HEK293 (cell line): ENCODE measurements around the gene SYNPO.

Experiments used
- CTCF ChIA-PET: fragments of 350-600 bp; formaldehyde crosslinking; extraction: SDS; loops from one replicate; lab custom pipeline; 2021; ENCODE audit warnings: antibody characterized with exemption; lab: Yijun Ruan, JAX
- POLR2A ChIA-PET: fragments of 300-600 bp; formaldehyde crosslinking; extraction: SDS; loops from one replicate; lab custom pipeline; 2020; ENCODE audit warnings: antibody characterized with exemption, inconsistent platforms; lab: Yijun Ruan, JAX
- H3K27ac ChIP-seq: fragments of 200-500 bp; sonication (Bioruptor generic); 2 replicates; pipeline ENCODE4 v1.5.1; 2014; ENCODE audit warnings: low read depth, low read length, control low read depth, inconsistent platforms; ENCODE audit errors: extremely low read depth
- H3K36me3 ChIP-seq, 2 experiments: fragments of 200-500 bp in 1 of 2; sonication (Bioruptor generic) in 1 of 2; 1 replicate in 1 of 2; 2 replicates in 1 of 2; pipeline ENCODE4 v1.5.1; 2014 to 2017; ENCODE audit warnings: inconsistent platforms in 2 of 2, low read length in 2 of 2; ENCODE audit not compliant: control insufficient read depth in 2 of 2, insufficient read depth in 1 of 2
- H3K4me1 ChIP-seq: fragments of 200-500 bp; sonication (Bioruptor generic); 2 replicates; pipeline ENCODE4 v1.5.1; 2014; ENCODE audit warnings: mild to moderate bottlenecking, low read length, inconsistent platforms; ENCODE audit not compliant: control insufficient read depth, insufficient read depth
- H3K4me3 ChIP-seq: 2 replicates; pipeline ENCODE4 v1.5.1; 2011; ENCODE audit warnings: low read depth, mild to moderate bottlenecking, control low read depth, low read length, moderate library complexity
- H3K9me3 ChIP-seq: fragments of 200-500 bp; sonication (Bioruptor generic); 2 replicates; pipeline ENCODE4 v1.5.1; 2014; ENCODE audit warnings: low read depth, low read length, inconsistent platforms; ENCODE audit not compliant: control insufficient read depth, insufficient read depth
- IKZF3 ChIP-seq: fragments of 450-650 bp; IDR thresholded peaks from 2 replicates; pipeline ENCODE4 v1.5.0; 2018; ENCODE audit warnings: missing biosample characterization, mild to moderate bottlenecking, missing genetic modification characterization, moderate library complexity
- KLF17 ChIP-seq: fragments of 450-650 bp; formaldehyde crosslinking; IDR thresholded peaks from 2 replicates; pipeline ENCODE4 v1.5.1; 2016; ENCODE audit warnings: missing biosample characterization, missing genetic modification characterization
- MZF1 ChIP-seq: fragments of 450-650 bp; formaldehyde crosslinking; IDR thresholded peaks from 2 replicates; pipeline ENCODE4 v1.5.1; 2017; ENCODE audit warnings: missing biosample characterization, missing genetic modification characterization, borderline replicate concordance
- PRDM4 ChIP-seq: fragments of 450-650 bp; formaldehyde crosslinking; IDR thresholded peaks from 2 replicates; pipeline ENCODE4 v1.5.1; 2017; ENCODE audit warnings: missing biosample characterization, missing genetic modification characterization
- REST ChIP-seq: fragments of 450-650 bp; formaldehyde crosslinking; IDR thresholded peaks from 2 replicates; pipeline ENCODE4 v1.5.1; 2016; ENCODE audit warnings: missing biosample characterization, missing genetic modification characterization
- SP7 ChIP-seq: fragments of 450-650 bp; formaldehyde crosslinking; IDR thresholded peaks from 2 replicates; pipeline ENCODE4 v1.5.1; 2016; ENCODE audit warnings: missing biosample characterization, missing genetic modification characterization
- TCF7L2 ChIP-seq: IDR thresholded peaks from 2 replicates; pipeline ENCODE4 v1.6.1; 2011; ENCODE audit warnings: low read depth, mild to moderate bottlenecking, inconsistent platforms, low read length, moderate library complexity, borderline replicate concordance
- YY1 ChIP-seq: fragments of 450-650 bp; formaldehyde crosslinking; IDR thresholded peaks from 2 replicates; pipeline ENCODE4 v1.5.1; 2018; ENCODE audit warnings: missing biosample characterization, missing genetic modification characterization
- YY2 ChIP-seq: fragments of 450-650 bp; formaldehyde crosslinking; IDR thresholded peaks from 2 replicates; pipeline ENCODE4 v1.5.1; 2016; ENCODE audit warnings: missing biosample characterization, missing genetic modification characterization
- ZBTB17 ChIP-seq: fragments of 450-650 bp; formaldehyde crosslinking; IDR thresholded peaks from 2 replicates; pipeline ENCODE4 v1.5.1; 2016; ENCODE audit warnings: missing biosample characterization, missing genetic modification characterization
- ZFHX2 ChIP-seq: fragments of 450-650 bp; formaldehyde crosslinking; conservative IDR thresholded peaks from 2 replicates; pipeline ENCODE4 v1.5.1; 2016; ENCODE audit warnings: missing biosample characterization, missing genetic modification characterization
- ZFP41 ChIP-seq: fragments of 450-650 bp; formaldehyde crosslinking; IDR thresholded peaks from 2 replicates; pipeline ENCODE4 v1.5.1; 2016; ENCODE audit warnings: missing biosample characterization, missing genetic modification characterization, borderline replicate concordance
- ZIC2 ChIP-seq: fragments of 450-650 bp; formaldehyde crosslinking; IDR thresholded peaks from 2 replicates; pipeline ENCODE4 v1.5.1; 2016; ENCODE audit warnings: missing biosample characterization, missing genetic modification characterization
- ZNF132 ChIP-seq: fragments of 450-650 bp; formaldehyde crosslinking; IDR thresholded peaks from 2 replicates; pipeline ENCODE4 v1.5.1; 2017; ENCODE audit warnings: missing biosample characterization, missing genetic modification characterization, borderline replicate concordance
- ZNF324 ChIP-seq: fragments of 450-650 bp; formaldehyde crosslinking; IDR thresholded peaks from 2 replicates; pipeline ENCODE4 v1.5.1; 2016; ENCODE audit warnings: missing biosample characterization, missing genetic modification characterization
- ZNF398 ChIP-seq: fragments of 450-650 bp; formaldehyde crosslinking; IDR thresholded peaks from 2 replicates; pipeline ENCODE4 v1.5.1; 2017; ENCODE audit warnings: missing biosample characterization, missing genetic modification characterization
- ZNF549 ChIP-seq: fragments of 450-650 bp; IDR thresholded peaks from 2 replicates; pipeline ENCODE4 v1.5.1; 2018; ENCODE audit warnings: missing biosample characterization, missing genetic modification characterization, mild to moderate bottlenecking, inconsistent platforms, moderate library complexity
- ZNF558 ChIP-seq: fragments of 450-650 bp; formaldehyde crosslinking; IDR thresholded peaks from 2 replicates; pipeline ENCODE4 v1.5.1; 2016; ENCODE audit warnings: missing biosample characterization, missing genetic modification characterization
- TF ChIP-seq, protein P1 (sequence below): IDR thresholded peaks from 2 replicates; pipeline ENCODE4 v1.6.1; 2011; ENCODE audit warnings: mild to moderate bottlenecking, low read depth, low read length, borderline replicate concordance
- TF ChIP-seq, protein P2 (sequence below): fragments of 450-650 bp; formaldehyde crosslinking; IDR thresholded peaks from 2 replicates; pipeline ENCODE4 v1.5.1; 2016; ENCODE audit warnings: missing biosample characterization, missing genetic modification characterization, low read depth
- TF ChIP-seq, protein P3 (sequence below): fragments of 450-650 bp; formaldehyde crosslinking; optimal IDR thresholded peaks from 2 replicates; pipeline ENCODE3; 2016; ENCODE audit warnings: missing biosample characterization, mild to moderate bottlenecking, missing genetic modification characterization

SYNPO gene

GRCh38 chr5:150599917-150600511 lies 40.4 kb upstream of the SYNPO start (continued):
- TF ChIP-seq ZFHX2, result peak; percentile 56
- TF ChIP-seq PRDM4 (tag by site-specific recombination), result no peak
- TF ChIP-seq KLF17 (tag by site-specific recombination), result 0 out of 2 replicates have a peak, but pooled peaks have one; percentile 15
- TF ChIP-seq ZBTB17 (tag by site-specific recombination), result peak; percentile 41; the same call in 1 of the 2 replicates
- TF ChIP-seq, protein P1, sequence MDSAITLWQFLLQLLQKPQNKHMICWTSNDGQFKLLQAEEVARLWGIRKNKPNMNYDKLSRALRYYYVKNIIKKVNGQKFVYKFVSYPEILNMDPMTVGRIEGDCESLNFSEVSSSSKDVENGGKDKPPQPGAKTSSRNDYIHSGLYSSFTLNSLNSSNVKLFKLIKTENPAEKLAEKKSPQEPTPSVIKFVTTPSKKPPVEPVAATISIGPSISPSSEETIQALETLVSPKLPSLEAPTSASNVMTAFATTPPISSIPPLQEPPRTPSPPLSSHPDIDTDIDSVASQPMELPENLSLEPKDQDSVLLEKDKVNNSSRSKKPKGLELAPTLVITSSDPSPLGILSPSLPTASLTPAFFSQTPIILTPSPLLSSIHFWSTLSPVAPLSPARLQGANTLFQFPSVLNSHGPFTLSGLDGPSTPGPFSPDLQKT, result no peak
- peak; percentile 32; the same call in 1 of the 2 replicates for TF ChIP-seq IKZF3
- TF ChIP-seq ZNF132 (tag by site-specific recombination), result no peak
- TF ChIP-seq SP7 (tag by site-specific recombination), result 0 out of 2 replicates have a peak, but pooled peaks have one; percentile 18
- peak; percentile 15; the same call in 1 of the 2 replicates for TF ChIP-seq ZIC2 (tag by site-specific recombination)
- TF ChIP-seq, protein P2, sequence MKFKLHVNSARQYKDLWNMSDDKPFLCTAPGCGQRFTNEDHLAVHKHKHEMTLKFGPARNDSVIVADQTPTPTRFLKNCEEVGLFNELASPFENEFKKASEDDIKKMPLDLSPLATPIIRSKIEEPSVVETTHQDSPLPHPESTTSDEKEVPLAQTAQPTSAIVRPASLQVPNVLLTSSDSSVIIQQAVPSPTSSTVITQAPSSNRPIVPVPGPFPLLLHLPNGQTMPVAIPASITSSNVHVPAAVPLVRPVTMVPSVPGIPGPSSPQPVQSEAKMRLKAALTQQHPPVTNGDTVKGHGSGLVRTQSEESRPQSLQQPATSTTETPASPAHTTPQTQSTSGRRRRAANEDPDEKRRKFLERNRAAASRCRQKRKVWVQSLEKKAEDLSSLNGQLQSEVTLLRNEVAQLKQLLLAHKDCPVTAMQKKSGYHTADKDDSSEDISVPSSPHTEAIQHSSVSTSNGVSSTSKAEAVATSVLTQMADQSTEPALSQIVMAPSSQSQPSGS (tag by site-specific recombination), result peak; percentile 93
- TF ChIP-seq YY1 (tag by site-specific recombination), result no peak
- peak; percentile 68 for TF ChIP-seq MZF1

GRCh38 chr5:150600616-150601490 lies 39.6 kb upstream of the SYNPO start:
- Histone ChIP-seq H3K9me3 (no peaks in the 10 kb centered on the region), H3K4me1 (no peaks in the 10 kb centered on the region; the same call in 1 of the 2 replicates), H3K4me3 (no peak overlapping the region), H3K27ac (0 out of 2 replicates have a peak overlapping the region, but pooled peaks have one; percentile 4), H3K36me3 (no peaks in the 10 kb centered on the region)
- POLR2A ChIA-PET, result interaction anchor here (1.1 kb wide), 1 partner anchor 17 kb away, joined by 3 read pairs; no protein-coding TSS in a partner anchor
- CTCF ChIA-PET, result interaction anchor here (0.6 kb wide), 1 partner anchor 57 kb away, joined by 4 read pairs; no protein-coding TSS in a partner anchor
- TF ChIP-seq REST (tag by site-specific recombination), result no peak
- TF ChIP-seq ZNF398 (tag by site-specific recombination), result no peak
- no peak for TF ChIP-seq ZNF324 (tag by site-specific recombination)
- TF ChIP-seq MZF1, result no peak
- no peak for TF ChIP-seq ZNF558 (tag by site-specific recombination)
- TF ChIP-seq ZFP41 (tag by site-specific recombination), result no peak
- no peak for TF ChIP-seq ZNF549 (tag by site-specific recombination)
- TF ChIP-seq, protein P3, sequence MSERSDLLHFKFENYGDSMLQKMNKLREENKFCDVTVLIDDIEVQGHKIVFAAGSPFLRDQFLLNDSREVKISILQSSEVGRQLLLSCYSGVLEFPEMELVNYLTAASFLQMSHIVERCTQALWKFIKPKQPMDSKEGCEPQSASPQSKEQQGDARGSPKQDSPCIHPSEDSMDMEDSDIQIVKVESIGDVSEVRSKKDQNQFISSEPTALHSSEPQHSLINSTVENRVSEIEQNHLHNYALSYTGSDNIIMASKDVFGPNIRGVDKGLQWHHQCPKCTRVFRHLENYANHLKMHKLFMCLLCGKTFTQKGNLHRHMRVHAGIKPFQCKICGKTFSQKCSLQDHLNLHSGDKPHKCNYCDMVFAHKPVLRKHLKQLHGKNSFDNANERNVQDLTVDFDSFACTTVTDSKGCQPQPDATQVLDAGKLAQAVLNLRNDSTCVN (tag by site-specific recombination), result no peak
- no peak for TF ChIP-seq YY2 (tag by site-specific recombination)
- TF ChIP-seq TCF7L2, result no peak
